Endothelial cell of umbilical vein (primary cell): ENCODE data around the gene C1QC. TPM values are rescaled to one million over a fixed set of nuclear protein-coding genes. Genes with fewer than 3 reads are reported as not detected.

Experiments used
- BruUV-seq: library from RNA; stranded (reverse); fragments of 400-500 nt; replicated peaks from 2 replicates; lab custom pipeline; 2021; lab: Mats Ljungman, UMichigan
- CTCF ChIA-PET: fragments of 300-600, 350-600 bp; sonication (Branson Sonifier 250); formaldehyde crosslinking; loops from one replicate; lab custom pipeline; 2021; ENCODE audit warnings: antibody characterized with exemption, inconsistent platforms; lab: Charles Lee
- POLR2A ChIA-PET: fragments of 300-600, 350-600 bp; sonication (Branson Sonifier 250); formaldehyde crosslinking; loops from one replicate; lab custom pipeline; 2021; ENCODE audit warnings: antibody characterized with exemption, inconsistent platforms; lab: Charles Lee
- DNase-seq: peaks from one replicate; pipeline ENCODE4 v3.0.0-alpha.2; 2011; ENCODE audit warnings: low read depth, low spot score
- FAIRE-seq: peaks from 2 replicates; lab custom pipeline; 2011; peaks lifted over from hg19 to GRCh38; lab: Jason Lieb, UNC
- H2AFZ ChIP-seq: 2 replicates; pipeline ENCODE4 v1.6.0; 2012; ENCODE audit warnings: low read depth, low read length, control low read depth, inconsistent platforms
- H3K27ac ChIP-seq: 2 replicates; pipeline ENCODE4 v1.5.1; 2011; ENCODE audit warnings: low read depth, mild to moderate bottlenecking, control low read depth, low read length, moderate library complexity; ENCODE audit not compliant: insufficient read depth
- H3K27me3 ChIP-seq, 2 experiments: 2 replicates each; pipeline versions ENCODE4 v1.6.0 to v1.6.1; 2011; ENCODE audit warnings: low read length in 2 of 2, mixed read lengths in 1 of 2; ENCODE audit not compliant: control insufficient read depth in 2 of 2, insufficient read depth in 2 of 2
- H3K36me3 ChIP-seq, 2 experiments: 2 replicates in 1 of 2; 3 replicates in 1 of 2; pipeline ENCODE4 v1.5.1; 2011; ENCODE audit warnings: low read length in 2 of 2, mild to moderate bottlenecking in 1 of 2, moderate library complexity in 1 of 2; ENCODE audit not compliant: control insufficient read depth in 2 of 2, insufficient read depth in 2 of 2; ENCODE audit errors: extremely low read depth in 1 of 2
- H3K4me1 ChIP-seq: 3 replicates; pipeline ENCODE4 v1.5.1; 2011; ENCODE audit warnings: mild to moderate bottlenecking, low read length; ENCODE audit not compliant: control insufficient read depth, insufficient read depth; ENCODE audit errors: extremely low read depth
- H3K4me2 ChIP-seq: 2 replicates; pipeline ENCODE4 v1.6.1; 2011; ENCODE audit warnings: low read length, control low read depth, mixed read lengths; ENCODE audit not compliant: insufficient read depth
- H3K4me3 ChIP-seq, 3 experiments: fragments of 200-600 bp in 1 of 3; sonication (generic), shearing (Covaris generic) in 1 of 3; replicated peaks in 1 of 3; 2 replicates each; pipeline ENCODE4 v1.5.1; 2011 to 2016; ENCODE audit warnings: control low read depth in 3 of 3, low read length in 3 of 3, mild to moderate bottlenecking in 2 of 3, inconsistent platforms in 1 of 3, low read depth in 1 of 3, moderate library complexity in 1 of 3; ENCODE audit not compliant: insufficient read depth in 1 of 3
- H3K79me2 ChIP-seq: 2 replicates; pipeline ENCODE4 v1.6.0; 2012; ENCODE audit warnings: low read length, inconsistent platforms; ENCODE audit not compliant: control insufficient read depth, insufficient read depth
- H3K9ac ChIP-seq: replicated peaks from 2 replicates; pipeline ENCODE3; 2011; ENCODE audit warnings: low read length, control low read depth; ENCODE audit not compliant: insufficient read depth; ENCODE audit errors: extremely low read depth
- H3K9me1 ChIP-seq: replicated peaks from 3 replicates; pipeline ENCODE4 v1.6.0; 2011; ENCODE audit warnings: mild to moderate bottlenecking, low read length; ENCODE audit not compliant: control insufficient read depth, insufficient read depth; ENCODE audit errors: extremely low read depth
- H3K9me3 ChIP-seq: replicated peaks from 2 replicates; pipeline ENCODE4 v1.5.1; 2012; ENCODE audit warnings: low read length, inconsistent platforms; ENCODE audit not compliant: control insufficient read depth, insufficient read depth
- H4K20me1 ChIP-seq: replicated peaks from 2 replicates; pipeline ENCODE3; 2011; ENCODE audit warnings: mild to moderate bottlenecking, low read length; ENCODE audit not compliant: control insufficient read depth, insufficient read depth; ENCODE audit errors: extremely low read depth
- EZH2 ChIP-seq: IDR thresholded peaks from 2 replicates; pipeline ENCODE4 v1.6.1; 2012; ENCODE audit warnings: borderline replicate concordance, low read depth, mild to moderate bottlenecking, moderate library complexity, low read length, inconsistent platforms; ENCODE audit not compliant: severe bottlenecking
- FOS ChIP-seq: IDR thresholded peaks from 2 replicates; pipeline ENCODE4 v1.6.1; 2011; ENCODE audit warnings: mild to moderate bottlenecking, low read length, moderate library complexity, borderline replicate concordance; ENCODE audit not compliant: insufficient read depth
- GATA2 ChIP-seq: IDR thresholded peaks from 2 replicates; pipeline ENCODE4 v1.7.0; 2011; ENCODE audit warnings: low read depth, mild to moderate bottlenecking, moderate library complexity, mixed read lengths, low read length; ENCODE audit not compliant: insufficient read length, insufficient read depth
- JUN ChIP-seq: IDR thresholded peaks from 2 replicates; pipeline ENCODE4 v1.6.1; 2011; ENCODE audit warnings: borderline replicate concordance, low read depth; ENCODE audit not compliant: insufficient read length, insufficient read depth
- MYC ChIP-seq: IDR thresholded peaks from one replicate; pipeline ENCODE4 v1.6.1; 2011; ENCODE audit warnings: mild to moderate bottlenecking, low read depth, low read length
- POLR2AphosphoS5 ChIP-seq: IDR thresholded peaks from 2 replicates; pipeline ENCODE4 v1.6.1; 2012; ENCODE audit warnings: low read depth, mild to moderate bottlenecking, control low read depth, low read length, moderate library complexity; ENCODE audit not compliant: insufficient read depth
- dilution Hi-C: fragments of 300-500 bp; cut with MboI; formaldehyde crosslinking; loops from one replicate; pipeline ENCODE4 v1.15.0; 2019; ENCODE audit warnings: low sequenced_read_pairs; ENCODE audit not compliant: extremely low pct_ligation_motif_present
- intact Hi-C: fragments of 100-400 bp; cut with micrococcal nuclease; formaldehyde crosslinking; loops from one replicate; pipeline ENCODE4 v1.10.0; 2022
- polyA plus RNA-seq, 4 experiments: library from polyadenylated mRNA; depleted of rRNA in 3 of 4; stranded (reverse) in 3 of 4; unstranded in 1 of 4; fragments of >200 nt; gene quantifications; 2 replicates each; pipeline versions ENCODE4 v1.2.1 to v1.2.3, GENCODE V29; 2011 to 2012; ENCODE audit warnings: missing spikeins in 1 of 4
- total RNA-seq: library from RNA; stranded (reverse); gene quantifications from 2 replicates; pipeline ENCODE4 v1.2.3, GENCODE V29; 2021
- TF ChIP-seq, protein P1 (sequence below), 2 donors: IDR thresholded peaks; 1 replicate in 1 of 2; 2 replicates in 1 of 2; pipeline ENCODE4 v1.5.1; 2011; ENCODE audit warnings: low read length in 2 of 2, mild to moderate bottlenecking in 2 of 2, moderate library complexity in 2 of 2, control low read depth in 1 of 2, inconsistent platforms in 1 of 2, low read depth in 1 of 2; ENCODE audit not compliant: insufficient read depth in 1 of 2; ENCODE audit errors: extremely low read depth in 1 of 2
- TF ChIP-seq, protein P2 (sequence below): IDR thresholded peaks from 2 replicates; pipeline ENCODE4 v1.6.1; 2011; ENCODE audit not compliant: insufficient read depth, insufficient read length

The C1QC gene
- total and polyA plus RNA-seq, 2 donors (not counting 3 experiments of a cell fraction or from before 2014, with no cell fraction given), result not detected

DNA sequence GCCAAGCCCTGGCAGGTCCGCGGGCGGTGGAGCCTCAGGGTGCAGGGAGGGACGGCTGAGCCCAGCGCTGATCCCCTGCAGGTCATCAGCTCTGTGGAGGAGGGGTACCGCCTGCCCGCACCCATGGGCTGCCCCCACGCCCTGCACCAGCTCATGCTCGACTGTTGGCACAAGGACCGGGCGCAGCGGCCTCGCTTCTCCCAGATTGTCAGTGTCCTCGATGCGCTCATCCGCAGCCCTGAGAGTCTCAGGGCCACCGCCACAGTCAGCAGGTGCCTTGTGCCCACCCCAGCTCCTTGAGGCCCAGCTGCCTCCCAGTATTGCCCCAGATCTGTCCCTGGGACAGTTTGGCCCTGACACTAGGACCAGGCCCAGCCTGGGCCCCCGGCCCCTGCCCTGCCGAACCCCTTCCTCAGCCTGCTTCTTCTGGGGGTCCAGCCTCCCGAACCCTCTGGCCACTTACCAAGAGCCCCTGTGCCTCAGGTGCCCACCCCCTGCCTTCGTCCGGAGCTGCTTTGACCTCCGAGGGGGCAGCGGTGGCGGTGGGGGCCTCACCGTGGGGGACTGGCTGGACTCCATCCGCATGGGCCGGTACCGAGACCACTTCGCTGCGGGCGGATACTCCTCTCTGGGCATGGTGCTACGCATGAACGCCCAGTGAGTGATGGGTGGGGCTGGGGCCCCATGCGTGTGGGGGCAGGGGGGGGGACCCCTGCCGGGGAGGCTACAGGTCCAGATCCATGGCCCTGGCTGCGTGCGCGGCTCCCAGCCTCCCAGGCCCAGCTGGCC, 42.4 kb upstream of the C1QC start:
- POLR2A ChIA-PET, result no interaction called here
- H2AFZ ChIP-seq, result no peak overlapping the region
- H3K36me3 ChIP-seq, result no peaks in the 10 kb centered on the region
- peaks cover 10 to 11% of the 10 kb centered on the region in 2 experiments for H3K27me3 ChIP-seq
- no peak for TF ChIP-seq JUN
- no peak for TF ChIP-seq FOS
- no peak for TF ChIP-seq GATA2
- TF ChIP-seq, protein P1, sequence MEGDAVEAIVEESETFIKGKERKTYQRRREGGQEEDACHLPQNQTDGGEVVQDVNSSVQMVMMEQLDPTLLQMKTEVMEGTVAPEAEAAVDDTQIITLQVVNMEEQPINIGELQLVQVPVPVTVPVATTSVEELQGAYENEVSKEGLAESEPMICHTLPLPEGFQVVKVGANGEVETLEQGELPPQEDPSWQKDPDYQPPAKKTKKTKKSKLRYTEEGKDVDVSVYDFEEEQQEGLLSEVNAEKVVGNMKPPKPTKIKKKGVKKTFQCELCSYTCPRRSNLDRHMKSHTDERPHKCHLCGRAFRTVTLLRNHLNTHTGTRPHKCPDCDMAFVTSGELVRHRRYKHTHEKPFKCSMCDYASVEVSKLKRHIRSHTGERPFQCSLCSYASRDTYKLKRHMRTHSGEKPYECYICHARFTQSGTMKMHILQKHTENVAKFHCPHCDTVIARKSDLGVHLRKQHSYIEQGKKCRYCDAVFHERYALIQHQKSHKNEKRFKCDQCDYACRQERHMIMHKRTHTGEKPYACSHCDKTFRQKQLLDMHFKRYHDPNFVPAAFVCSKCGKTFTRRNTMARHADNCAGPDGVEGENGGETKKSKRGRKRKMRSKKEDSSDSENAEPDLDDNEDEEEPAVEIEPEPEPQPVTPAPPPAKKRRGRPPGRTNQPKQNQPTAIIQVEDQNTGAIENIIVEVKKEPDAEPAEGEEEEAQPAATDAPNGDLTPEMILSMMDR (IDR thresholded peaks at IDR 0.05; ENCODE audit: extremely low read depth in 1 of 2, insufficient read depth in 1 of 2, low read depth in 1 of 2, low read length in 2 of 2), result no peak
- TF ChIP-seq EZH2, result no peak
- TF ChIP-seq MYC, result no peak
- TF ChIP-seq, protein P2, sequence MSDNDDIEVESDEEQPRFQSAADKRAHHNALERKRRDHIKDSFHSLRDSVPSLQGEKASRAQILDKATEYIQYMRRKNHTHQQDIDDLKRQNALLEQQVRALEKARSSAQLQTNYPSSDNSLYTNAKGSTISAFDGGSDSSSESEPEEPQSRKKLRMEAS, result no peak
- TF ChIP-seq POLR2AphosphoS5, result no peak
- no peaks in the 10 kb centered on the region for H3K9me1 ChIP-seq
- no peak overlapping the region for H3K4me2 ChIP-seq
- FAIRE-seq (no peak), DNase-seq (no peak)
- no peak overlapping the region for H3K27ac ChIP-seq
- BruUV-seq, result no TSS peak
- intact Hi-C loops (no loop called here), dilution Hi-C loops (no loop called here)
- CTCF ChIA-PET, result no interaction called here
- no peak overlapping the region for H3K9ac ChIP-seq
- H3K9me3 ChIP-seq, result no peaks in the 10 kb centered on the region
- H3K4me1 ChIP-seq, result no peaks in the 10 kb centered on the region
- no peak overlapping the region for H3K4me3 ChIP-seq
- H4K20me1 ChIP-seq, result no peaks in the 10 kb centered on the region
- H3K79me2 ChIP-seq, result no peaks in the 10 kb centered on the region
